H1 (cell line): ENCODE data around the gene C2orf80.

Experiments
- CTCF ChIP-seq, 3 experiments: IDR thresholded peaks; 1 replicate in 2 of 3; 2 replicates in 1 of 3; pipeline versions ENCODE4 v1.5.1 to v1.6.1; 2011; ENCODE audit warnings: low read length in 3 of 3, mild to moderate bottlenecking in 3 of 3, inconsistent platforms in 2 of 3, low read depth in 1 of 3, moderate library complexity in 1 of 3; ENCODE audit not compliant: insufficient read depth in 1 of 3; ENCODE audit errors: control extremely low read depth in 1 of 3
- EP300 ChIP-seq, 2 experiments: IDR thresholded peaks; 1 replicate in 1 of 2; 2 replicates in 1 of 2; pipeline ENCODE4 v1.6.1; 2011 to 2012; ENCODE audit warnings: low read depth in 2 of 2, low read length in 2 of 2, mild to moderate bottlenecking in 2 of 2, borderline replicate concordance in 1 of 2, inconsistent platforms in 1 of 2, moderate library complexity in 1 of 2
- NRF1 ChIP-seq: IDR thresholded peaks from 2 replicates; pipeline ENCODE4 v1.6.1; 2011; ENCODE audit warnings: mild to moderate bottlenecking, low read depth, low read length, improper control_type of control experiment
- SP1 ChIP-seq: IDR thresholded peaks from 2 replicates; pipeline ENCODE4 v1.6.1; 2011; ENCODE audit warnings: low read depth, low read length
- SRF ChIP-seq: IDR thresholded peaks from 2 replicates; pipeline ENCODE4 v1.6.1; 2011; ENCODE audit warnings: mild to moderate bottlenecking, low read depth, low read length, moderate library complexity
- TAF1 ChIP-seq: IDR thresholded peaks from 2 replicates; pipeline ENCODE4 v1.6.1; 2011; ENCODE audit warnings: mild to moderate bottlenecking, low read depth, low read length
- YY1 ChIP-seq: IDR thresholded peaks from 2 replicates; pipeline ENCODE4 v1.6.1; 2011; ENCODE audit warnings: low read depth, mild to moderate bottlenecking, low read length

GRCh38 chr2:208186465-208186864 is 3.4 kb downstream of the C2orf80 start:
- TF ChIP-seq CTCF (IDR thresholded peaks at IDR 0.05; ENCODE audit: control extremely low read depth in 1 of 3, insufficient read depth in 1 of 3, low read depth in 1 of 3, low read length in 3 of 3) (no peak), EP300 (IDR thresholded peaks at IDR 0.05; ENCODE audit: borderline replicate concordance in 1 of 2, low read depth in 2 of 2, low read length in 2 of 2) (no peak), SRF (no peak), TAF1 (no peak), SP1 (no peak), NRF1 (no peak), YY1 (no peak)
